ENCODE measurements around the gene CCDC85C.

Gene CCDC85C

DNA sequence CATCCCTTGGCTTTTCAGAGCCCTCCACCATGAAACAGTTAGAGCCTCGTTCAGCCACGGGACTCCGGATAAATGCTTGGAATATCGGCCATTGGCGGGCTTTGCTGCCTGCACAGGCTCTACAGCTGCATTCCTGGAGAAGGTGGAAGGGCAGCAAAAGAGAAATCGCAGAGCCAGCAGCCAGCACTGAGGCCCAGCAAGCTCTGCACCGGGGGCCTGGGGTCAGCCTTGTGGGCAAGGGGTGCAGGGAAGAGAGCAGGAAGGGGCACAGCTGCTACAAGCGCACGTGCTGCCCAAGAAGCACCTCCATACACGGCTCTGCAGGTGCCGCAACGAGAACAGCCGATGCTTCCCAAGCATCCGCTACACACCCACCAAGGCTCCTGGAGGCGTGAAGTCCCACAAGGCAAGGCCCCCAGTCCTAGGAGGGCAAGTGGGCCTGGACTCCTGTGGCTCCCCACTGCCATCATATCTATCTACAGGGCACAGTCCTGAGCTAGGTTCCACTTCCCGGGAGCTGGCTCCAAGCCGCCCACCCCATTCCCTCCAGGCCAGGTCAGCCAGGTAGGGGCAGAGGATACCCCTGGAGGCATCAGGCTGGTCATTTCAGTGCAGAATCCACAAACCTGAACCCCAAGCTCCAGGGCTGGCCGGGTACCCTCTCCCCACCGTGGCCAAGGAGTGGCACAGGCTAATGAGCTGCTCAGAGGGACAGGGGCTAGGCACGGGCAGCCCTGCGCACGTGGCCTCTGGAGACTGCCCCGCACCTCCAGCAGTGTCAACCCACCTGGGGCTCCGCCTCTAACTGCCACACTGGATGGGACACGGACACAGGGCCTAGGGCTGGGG lies 82.6 kb downstream of the CCDC85C start:
- H3K36me3 ChIP-seq (ENCODE audit: insufficient read depth, low read length) = peaks cover 11% of the 10 kb centered on the region
- H3K9me3 ChIP-seq (ENCODE audit: low read length) = no peaks in the 10 kb centered on the region
- no peak overlapping the region for H2AFZ ChIP-seq (ENCODE audit: low read depth, low read length)
- no peak overlapping the region for H3K4me3 ChIP-seq (ENCODE audit: low read length)
- peaks cover 35% of the 10 kb centered on the region for H3K4me1 ChIP-seq (ENCODE audit: insufficient read depth, low read length)
- no peaks in the 10 kb centered on the region for H3K27me3 ChIP-seq (ENCODE audit: insufficient read depth, low read length)

DNA sequence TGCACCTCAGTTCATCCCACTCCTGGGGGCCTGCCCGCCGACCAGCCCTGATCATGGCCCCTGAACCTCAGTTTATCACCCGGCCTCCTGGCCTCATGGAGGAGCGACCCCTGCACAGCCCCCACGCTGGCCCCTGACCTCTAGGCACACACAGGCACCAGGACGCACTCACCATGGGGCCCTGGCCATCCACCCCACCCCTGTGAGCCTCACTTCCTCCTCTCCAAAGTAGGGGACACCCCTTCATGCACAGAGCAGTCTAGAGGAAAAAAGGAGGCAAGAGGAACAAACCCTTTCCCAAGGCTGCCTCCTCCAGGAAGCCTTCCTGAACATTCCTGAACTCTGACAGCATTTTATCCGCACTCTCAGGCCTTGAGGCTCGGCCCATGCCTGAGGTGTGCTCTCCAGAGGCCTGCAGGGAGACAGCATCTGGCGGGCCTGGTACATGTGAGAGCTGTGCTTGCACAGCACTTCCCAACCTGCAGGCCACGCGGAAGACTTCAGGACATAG lies 83.4 kb downstream of the CCDC85C start:
- Histone ChIP-seq H3K9me3 (ENCODE audit: low read length) (no peaks in the 10 kb centered on the region), H2AFZ (ENCODE audit: low read depth, low read length) (no peak overlapping the region), H3K27me3 (ENCODE audit: insufficient read depth, low read length) (no peaks in the 10 kb centered on the region), H3K4me3 (ENCODE audit: low read length) (no peak overlapping the region), H3K36me3 (ENCODE audit: insufficient read depth, low read length) (peaks cover 15% of the 10 kb centered on the region), H3K4me1 (ENCODE audit: insufficient read depth, low read length) (peaks cover 35% of the 10 kb centered on the region)

DNA sequence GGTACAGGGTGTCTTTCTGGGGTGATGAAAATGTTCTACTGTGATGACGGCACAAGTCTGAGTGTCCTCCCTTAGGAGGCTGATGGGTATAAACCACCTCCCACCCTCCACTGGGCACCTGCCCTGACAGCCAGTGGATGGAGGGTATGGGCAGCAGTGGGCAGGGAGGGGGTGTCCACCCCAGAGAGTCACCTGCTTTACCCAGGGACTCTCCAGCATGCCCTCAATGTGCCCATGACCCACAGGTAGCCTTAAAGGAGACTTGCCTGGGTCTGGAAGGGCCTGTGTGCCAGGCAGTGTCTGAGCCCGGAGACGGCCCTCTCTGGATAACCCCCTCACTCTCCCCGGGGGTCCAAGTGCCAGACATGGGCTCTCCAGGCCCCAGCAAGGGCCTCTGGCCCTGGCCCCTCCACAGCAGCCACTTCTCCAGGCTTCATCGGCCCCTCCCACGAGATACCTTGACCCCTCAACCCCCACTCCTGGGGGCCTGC lies 84.0 kb downstream of the CCDC85C start:
- Histone ChIP-seq H3K4me3 (ENCODE audit: low read length) (no peak overlapping the region), H3K4me1 (ENCODE audit: insufficient read depth, low read length) (peaks cover 30% of the 10 kb centered on the region), H3K9me3 (ENCODE audit: low read length) (no peaks in the 10 kb centered on the region), H2AFZ (ENCODE audit: low read depth, low read length) (no peak overlapping the region), H3K27me3 (ENCODE audit: insufficient read depth, low read length) (no peaks in the 10 kb centered on the region), H3K36me3 (ENCODE audit: insufficient read depth, low read length) (peaks cover 18% of the 10 kb centered on the region)

DNA sequence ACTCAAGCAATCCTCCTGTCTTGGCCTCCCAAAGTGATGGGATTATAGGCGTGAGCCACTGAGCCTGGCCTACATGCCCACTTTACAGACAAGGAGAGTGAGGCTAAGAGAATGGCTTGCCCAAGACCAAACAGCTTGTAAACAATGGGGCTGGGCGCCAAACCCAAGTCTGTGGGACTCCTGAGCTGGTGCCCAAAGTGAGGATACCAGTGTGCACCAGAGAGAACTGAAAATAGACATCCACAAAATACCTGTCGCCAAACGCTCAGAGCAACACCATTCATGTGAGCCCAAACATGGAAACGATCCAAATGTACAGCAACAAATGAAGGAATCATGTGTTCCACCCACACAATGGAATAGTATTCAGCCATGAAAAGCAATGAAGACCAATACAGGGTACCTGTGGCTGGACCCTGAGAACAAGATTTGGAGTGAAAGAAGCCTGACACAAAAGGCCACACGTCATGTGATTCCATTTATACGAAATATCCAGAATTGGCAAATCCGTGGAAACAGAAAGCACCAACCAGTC lies 84.6 kb downstream of the CCDC85C start:
- Histone ChIP-seq H3K4me3 (ENCODE audit: low read length) (no peak overlapping the region), H3K4me1 (ENCODE audit: insufficient read depth, low read length) (peaks cover 25% of the 10 kb centered on the region), H3K36me3 (ENCODE audit: insufficient read depth, low read length) (peaks cover 21% of the 10 kb centered on the region), H3K27me3 (ENCODE audit: insufficient read depth, low read length) (no peaks in the 10 kb centered on the region), H2AFZ (ENCODE audit: low read depth, low read length) (no peak overlapping the region), H3K9me3 (ENCODE audit: low read length) (no peaks in the 10 kb centered on the region)

DNA sequence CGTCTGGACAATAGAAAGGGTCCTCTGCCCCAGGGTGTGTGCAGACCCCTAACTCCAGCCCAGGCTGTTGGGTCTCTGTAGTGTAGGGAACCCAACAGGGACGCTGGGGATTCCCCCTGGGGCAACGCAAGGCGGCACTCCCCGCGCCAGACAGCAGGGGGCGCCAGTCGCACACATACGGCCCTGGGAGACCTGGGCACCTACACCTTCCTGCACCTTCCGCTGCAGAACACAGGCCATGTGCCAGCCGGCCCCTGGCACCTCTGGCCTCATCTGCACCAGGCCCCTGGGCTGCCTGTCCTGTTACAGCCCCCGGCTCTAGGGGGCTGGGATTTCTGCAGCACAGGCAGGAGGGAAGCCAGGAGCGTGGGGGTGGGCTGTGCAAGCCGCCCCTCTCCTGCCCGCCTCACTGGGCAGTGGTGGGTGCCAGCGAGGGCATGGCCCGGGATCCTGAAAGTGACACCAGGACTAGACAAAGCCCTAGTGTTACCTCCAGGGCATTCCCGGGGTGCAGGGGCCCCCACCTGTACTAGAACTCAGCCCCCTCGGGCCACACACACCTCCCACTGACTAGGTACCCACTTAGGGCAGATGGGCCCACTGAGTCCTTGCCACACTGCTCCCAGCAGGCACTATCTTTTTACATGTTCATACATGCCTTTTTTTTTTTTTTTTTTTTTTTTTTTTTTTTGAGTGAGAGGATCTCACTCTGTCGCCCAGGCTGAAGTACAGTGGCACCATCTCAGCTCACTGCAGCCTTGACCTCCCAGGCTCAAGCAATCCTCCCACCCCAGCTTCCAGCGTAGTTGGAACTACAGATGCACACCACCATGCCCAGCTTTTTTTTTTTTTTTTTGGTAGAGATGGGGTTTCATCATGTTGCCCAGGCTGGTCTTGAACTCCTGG lies 85.3 kb downstream of the CCDC85C start:
- no peak overlapping the region for H3K4me3 ChIP-seq (ENCODE audit: low read length)
- H3K9me3 ChIP-seq (ENCODE audit: low read length) = no peaks in the 10 kb centered on the region
- peaks cover 19% of the 10 kb centered on the region for H3K4me1 ChIP-seq (ENCODE audit: insufficient read depth, low read length)
- no peak overlapping the region for H2AFZ ChIP-seq (ENCODE audit: low read depth, low read length)
- peaks cover 27% of the 10 kb centered on the region for H3K36me3 ChIP-seq (ENCODE audit: insufficient read depth, low read length)
- H3K27me3 ChIP-seq (ENCODE audit: insufficient read depth, low read length) = no peaks in the 10 kb centered on the region

DNA sequence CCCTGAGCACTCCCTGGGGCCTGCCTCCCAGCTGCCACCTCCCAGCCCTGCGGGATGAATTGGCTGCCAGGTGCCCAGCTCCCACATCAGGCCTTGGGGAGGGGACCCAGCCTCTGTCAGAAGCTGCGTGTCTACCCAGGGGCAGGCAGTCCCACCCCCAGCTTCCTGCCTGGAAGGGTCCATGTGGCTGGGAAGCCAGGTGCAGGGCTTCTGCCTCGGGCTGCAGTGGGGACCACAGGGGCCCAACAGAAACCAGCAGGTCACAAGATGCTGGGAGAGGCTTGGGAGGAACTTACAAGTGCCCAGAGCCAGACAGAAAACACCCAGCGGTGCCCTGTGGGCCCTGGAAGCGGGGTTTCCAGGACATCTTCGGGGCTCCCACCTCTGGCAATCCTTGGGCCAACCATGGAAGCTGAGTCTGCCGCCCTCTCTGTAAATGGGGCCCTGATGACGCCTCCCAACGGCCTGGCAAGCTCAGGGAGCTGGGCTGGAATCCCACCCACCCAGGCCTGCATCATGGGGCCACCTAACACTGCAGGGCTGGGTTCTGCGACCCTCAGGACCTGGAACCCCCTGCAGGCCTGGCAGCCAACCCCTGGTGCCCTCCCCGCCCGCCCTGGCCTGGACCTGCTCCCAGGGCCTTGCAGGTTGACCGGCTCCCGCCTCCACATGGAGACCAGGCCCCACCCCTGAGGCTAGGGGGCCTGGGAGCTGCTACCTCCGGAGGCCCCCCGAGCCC lies 86.2 kb downstream of the CCDC85C start:
- Histone ChIP-seq H3K27me3 (ENCODE audit: insufficient read depth, low read length) (no peaks in the 10 kb centered on the region), H3K9me3 (ENCODE audit: low read length) (no peaks in the 10 kb centered on the region), H3K4me3 (ENCODE audit: low read length) (no peak overlapping the region), H3K36me3 (ENCODE audit: insufficient read depth, low read length) (peaks cover 35% of the 10 kb centered on the region), H2AFZ (ENCODE audit: low read depth, low read length) (no peak overlapping the region), H3K4me1 (ENCODE audit: insufficient read depth, low read length) (peaks cover 10% of the 10 kb centered on the region)

DNA sequence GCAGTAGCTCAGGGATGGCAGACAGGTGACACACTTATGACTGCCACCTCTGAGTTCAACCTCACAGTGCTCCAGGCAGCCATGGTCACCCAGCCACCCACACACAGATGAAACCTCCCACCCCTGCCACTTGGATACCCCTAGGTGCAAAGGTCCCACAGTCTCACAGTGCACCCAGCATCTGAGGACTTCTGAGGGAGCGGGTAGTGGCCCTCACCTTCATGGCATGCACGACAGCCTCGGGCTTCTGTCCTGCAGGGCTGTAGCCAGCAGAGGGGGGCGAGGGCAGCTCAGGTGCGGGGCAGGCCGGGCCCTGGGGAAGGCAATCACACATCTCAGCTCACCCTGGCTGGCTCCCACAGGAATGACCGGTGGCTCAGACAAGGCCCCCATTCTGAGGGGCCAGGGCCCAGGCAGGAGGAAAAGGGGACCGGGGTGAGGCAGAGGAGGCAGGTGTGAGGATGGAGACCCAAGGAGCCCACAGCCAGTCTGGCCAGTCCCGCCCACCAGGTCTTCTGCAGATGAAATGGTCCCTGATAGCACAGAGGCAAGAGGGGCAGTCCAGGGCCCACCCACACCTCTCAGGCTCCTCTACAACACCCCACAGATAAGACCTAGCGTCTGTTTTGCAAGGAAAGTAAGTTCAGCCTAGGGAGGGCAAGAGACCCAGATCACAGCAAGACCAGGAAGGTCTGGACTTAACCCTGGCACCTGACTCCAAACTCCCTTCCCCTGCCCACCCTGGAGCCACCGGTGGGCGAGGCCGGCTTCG lies 87.0 kb downstream of the CCDC85C start:
- H3K4me1 ChIP-seq (ENCODE audit: insufficient read depth, low read length) = peaks cover 2% of the 10 kb centered on the region
- no peaks in the 10 kb centered on the region for H3K9me3 ChIP-seq (ENCODE audit: low read length)

DNA sequence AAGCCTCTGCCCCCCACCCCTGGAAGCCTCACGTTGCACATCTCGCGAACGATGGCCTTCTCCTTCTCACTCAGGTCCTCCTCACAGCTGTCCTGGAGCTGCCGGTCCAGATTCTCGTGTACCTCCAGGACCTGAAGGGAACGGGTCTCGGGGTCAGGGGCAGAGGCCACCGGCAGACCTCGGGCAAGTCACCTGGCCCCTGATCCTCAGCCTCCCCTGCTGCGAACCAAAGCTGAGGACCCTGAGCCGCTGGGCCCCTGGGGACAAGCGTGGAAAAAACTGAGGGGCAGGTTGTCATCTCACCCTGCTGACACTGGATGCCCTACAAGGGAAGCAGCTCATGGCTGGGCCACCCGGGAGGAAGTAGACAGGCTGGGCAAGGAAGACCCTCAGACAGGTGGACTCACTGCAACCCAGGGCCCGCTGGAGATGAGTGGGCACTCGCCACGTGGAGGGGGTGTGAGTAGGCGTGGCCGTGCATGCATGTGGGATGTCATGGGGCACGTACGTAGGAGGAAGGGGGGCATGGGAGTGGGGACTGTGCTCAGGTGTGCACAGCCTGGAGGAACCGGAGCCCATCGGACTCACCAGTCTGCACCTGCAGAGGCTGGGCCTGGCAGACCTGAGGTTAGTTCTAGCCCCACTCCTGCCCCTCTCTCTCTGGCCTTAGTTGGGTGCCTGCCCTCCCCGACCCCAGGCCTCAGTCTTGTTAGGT lies 87.7 kb downstream of the CCDC85C start:
- Histone ChIP-seq H3K27me3 (ENCODE audit: insufficient read depth, low read length) (no peaks in the 10 kb centered on the region), H3K4me1 (ENCODE audit: insufficient read depth, low read length) (no peaks in the 10 kb centered on the region), H3K9me3 (ENCODE audit: low read length) (no peaks in the 10 kb centered on the region), H2AFZ (ENCODE audit: low read depth, low read length) (no peak overlapping the region), H3K4me3 (ENCODE audit: low read length) (no peak overlapping the region), H3K36me3 (ENCODE audit: insufficient read depth, low read length) (peaks cover 40% of the 10 kb centered on the region)

More for the DNA sequence above, 87.0 kb downstream of the CCDC85C start:
- Histone ChIP-seq H3K27me3 (ENCODE audit: insufficient read depth, low read length) (no peaks in the 10 kb centered on the region), H3K36me3 (ENCODE audit: insufficient read depth, low read length) (peaks cover 40% of the 10 kb centered on the region), H3K4me3 (ENCODE audit: low read length) (no peak overlapping the region), H2AFZ (ENCODE audit: low read depth, low read length) (no peak overlapping the region)

DNA sequence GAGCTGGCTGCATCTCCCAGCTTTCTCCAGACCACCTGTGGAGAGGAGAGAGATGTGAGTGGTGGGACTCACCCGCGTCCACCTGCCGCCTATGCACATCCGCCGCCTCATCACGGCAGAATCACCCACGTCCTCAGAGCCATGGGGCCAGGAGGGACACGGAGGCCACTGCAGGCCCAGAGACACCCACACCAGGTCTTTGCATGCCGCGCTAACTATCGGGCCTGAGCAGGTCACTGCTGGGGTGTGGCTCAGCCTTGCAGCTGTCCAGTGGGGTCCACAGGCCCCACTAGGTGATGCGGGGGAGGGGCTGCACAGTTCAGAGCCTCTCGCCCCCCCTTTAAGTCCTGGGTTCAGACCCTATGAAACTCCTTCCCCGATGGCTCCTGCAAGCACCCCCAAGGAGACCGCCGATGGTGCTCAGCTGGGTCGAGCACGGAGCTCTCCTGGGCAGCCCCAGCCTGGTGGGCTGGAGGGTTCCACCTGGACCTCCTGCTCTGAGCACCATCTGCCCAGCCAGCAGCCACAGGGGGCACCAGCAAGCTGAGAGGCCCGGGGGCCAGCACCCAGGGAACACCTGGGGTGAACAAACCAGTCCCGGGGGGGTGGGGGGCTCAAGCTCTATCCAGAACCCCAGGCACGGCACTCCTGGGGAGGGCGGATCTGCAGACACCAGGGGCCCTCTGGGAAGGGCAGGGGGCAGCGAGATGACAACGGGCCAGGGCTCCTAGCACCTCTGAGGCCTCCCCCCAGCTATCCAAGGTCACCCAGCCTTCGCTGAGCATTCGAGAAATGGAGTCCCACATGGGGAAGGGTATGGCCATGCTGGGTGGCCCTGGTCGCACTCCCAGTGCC lies 88.5 kb downstream of the CCDC85C start:
- H3K36me3 ChIP-seq (ENCODE audit: insufficient read depth, low read length) = peaks cover 38% of the 10 kb centered on the region
- H3K9me3 ChIP-seq (ENCODE audit: low read length) = no peaks in the 10 kb centered on the region
- no peak overlapping the region for H3K4me3 ChIP-seq (ENCODE audit: low read length)
- no peaks in the 10 kb centered on the region for H3K4me1 ChIP-seq (ENCODE audit: insufficient read depth, low read length)
- no peaks in the 10 kb centered on the region for H3K27me3 ChIP-seq (ENCODE audit: insufficient read depth, low read length)
- no peak overlapping the region for H2AFZ ChIP-seq (ENCODE audit: low read depth, low read length)

DNA sequence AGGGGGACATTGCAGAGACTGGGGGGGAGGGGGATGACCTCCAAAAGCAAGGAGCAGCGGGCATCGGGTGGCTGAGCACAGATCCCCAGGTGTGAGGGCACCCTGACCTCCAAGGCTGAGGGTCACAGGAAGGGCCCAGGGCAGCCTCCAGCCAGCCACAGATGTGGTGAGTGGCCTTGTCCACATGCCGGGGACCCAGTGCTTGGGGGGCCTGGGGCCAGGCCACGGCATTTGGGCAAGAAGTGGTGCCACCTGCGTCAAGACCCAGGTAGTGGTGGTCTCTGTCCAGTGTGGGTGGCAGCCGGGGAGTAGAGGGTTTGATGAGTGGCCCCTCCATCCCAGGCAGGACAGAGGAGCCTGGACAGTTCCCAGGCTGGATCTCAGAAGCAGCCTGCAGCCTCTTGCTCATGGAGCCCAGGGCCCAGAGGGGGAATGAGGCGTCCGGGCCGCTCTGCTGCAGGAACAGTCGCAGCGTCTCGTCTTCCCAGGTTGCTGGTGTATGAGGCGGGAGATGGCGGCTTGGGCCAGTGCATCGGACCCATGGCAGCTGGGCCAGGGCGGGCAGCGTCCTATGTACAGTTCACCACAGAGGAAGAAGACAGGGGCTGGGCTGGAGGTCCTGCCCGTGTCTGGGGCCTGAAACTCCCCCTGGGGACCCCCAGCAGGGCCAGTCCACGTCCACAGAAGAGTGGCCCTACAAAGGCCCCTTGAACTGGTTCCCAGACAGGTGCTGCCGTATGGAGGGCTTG lies 89.3 kb downstream of the CCDC85C start:
- Histone ChIP-seq H3K9me3 (ENCODE audit: low read length) (no peaks in the 10 kb centered on the region), H3K27me3 (ENCODE audit: insufficient read depth, low read length) (no peaks in the 10 kb centered on the region), H3K4me3 (ENCODE audit: low read length) (no peak overlapping the region), H3K4me1 (ENCODE audit: insufficient read depth, low read length) (no peaks in the 10 kb centered on the region), H2AFZ (ENCODE audit: low read depth, low read length) (no peak overlapping the region), H3K36me3 (ENCODE audit: insufficient read depth, low read length) (peaks cover 38% of the 10 kb centered on the region)
